Measurements from ENCODE around the gene MLH3. TPM values are rescaled to one million over a fixed set of nuclear protein-coding genes. Genes with fewer than 3 reads are reported as not detected.

MLH3 gene
- total RNA-seq, 1 experiment from 2014 or later = 23.0 TPM

DNA sequence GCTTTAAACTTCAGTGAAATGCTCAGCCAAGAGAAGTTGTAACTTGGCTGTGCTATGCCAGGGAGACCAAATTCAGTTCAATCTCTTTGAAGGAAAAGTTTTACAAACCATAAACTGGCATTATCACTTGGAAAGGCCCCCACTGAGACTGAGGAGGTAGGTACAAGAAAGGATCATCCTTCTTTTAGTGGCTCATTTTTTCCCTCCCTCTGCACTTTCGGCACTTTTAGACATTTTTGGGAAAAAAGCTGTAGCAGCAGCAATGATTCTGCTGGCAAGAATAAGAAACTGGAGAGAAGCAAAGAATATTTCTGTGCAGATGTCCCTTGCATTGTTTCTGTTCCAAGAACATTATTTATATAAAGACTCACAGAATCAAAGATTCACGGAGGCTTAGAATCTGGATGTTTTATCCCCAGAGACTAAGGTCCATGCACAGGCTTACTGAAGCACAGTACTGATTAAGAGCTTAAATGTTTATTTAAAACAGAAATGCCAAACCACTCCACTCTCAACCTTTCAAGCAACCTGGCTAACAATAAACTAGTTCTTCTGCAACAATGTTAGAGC is 30.5 kb upstream of the MLH3 start:
- Mint-ChIP-seq H3K36me3 (ENCODE audit: insufficient read depth in 1 of 3, low read depth in 3 of 3) (peaks cover 4 to 46% (median 28%) of the 10 kb centered on the region in 3 experiments; a peak in 6 of 7 replicates), H3K27me3 (ENCODE audit: low read depth) (no peaks in the 10 kb centered on the region), H3K4me3 (no peak overlapping the region), H3K27ac (no peak overlapping the region), H3K9me3 (no peaks in the 10 kb centered on the region), H3K4me1 (no peaks in the 10 kb centered on the region)
- Histone ChIP-seq H3K9ac (ENCODE audit: extremely low read depth, insufficient read length, low read length) (no peak overlapping the region), H2BK120ac (ENCODE audit: low read depth, low read length, poor library complexity, severe bottlenecking) (no peak overlapping the region), H3K18ac (ENCODE audit: insufficient read length, low read depth, low read length) (no peak overlapping the region), H3K4me1 (ENCODE audit: insufficient read depth, low read length) (no peaks in the 10 kb centered on the region), H3K4ac (ENCODE audit: low read depth, low read length) (no peak overlapping the region), H3K27ac (ENCODE audit: insufficient read length, low read depth, low read length) (no peak overlapping the region), H4K5ac (ENCODE audit: insufficient read length, low read depth, low read length) (no peak overlapping the region), H2AFZ (ENCODE audit: low read length) (no peak overlapping the region), H2BK5ac (ENCODE audit: insufficient read length, low read length) (no peak overlapping the region), H2BK15ac (ENCODE audit: low read depth, low read length) (no peak overlapping the region), H3K79me2 (ENCODE audit: insufficient read depth, low read length) (no peaks in the 10 kb centered on the region), H3K56ac (ENCODE audit: insufficient read length, low read depth, low read length) (no peak overlapping the region), H3K23me2 (ENCODE audit: insufficient read length, low read depth, low read length, poor library complexity, severe bottlenecking) (no peaks in the 10 kb centered on the region), H4K91ac (ENCODE audit: insufficient read length, low read depth, low read length) (no peak overlapping the region), H3T11ph (ENCODE audit: low read length) (no peak overlapping the region), H4K8ac (replicated peaks; ENCODE audit: insufficient read length, low read depth, low read length) (no peak overlapping the region), H3K79me1 (ENCODE audit: insufficient read depth, low read depth, low read length, poor library complexity, severe bottlenecking) (no peaks in the 10 kb centered on the region), H3K14ac (ENCODE audit: insufficient read depth, low read length) (no peak overlapping the region), H3K27me3 (ENCODE audit: insufficient read depth, low read length) (no peaks in the 10 kb centered on the region), H3K23ac (ENCODE audit: insufficient read length, low read depth, low read length) (no peak overlapping the region), H2BK20ac (ENCODE audit: low read depth, low read length, poor library complexity, severe bottlenecking) (no peak overlapping the region), H2BK12ac (ENCODE audit: insufficient read length, low read depth, low read length) (no peak overlapping the region), H3K9me3 (ENCODE audit: control insufficient read depth, low read depth, low read length) (no peaks in the 10 kb centered on the region), H4K20me1 (ENCODE audit: control insufficient read depth, insufficient read depth, insufficient read length) (no peaks in the 10 kb centered on the region), H3K4me2 (ENCODE audit: insufficient read depth, insufficient read length, low read length) (no peak overlapping the region), H2AK5ac (ENCODE audit: insufficient read length, low read length) (no peak overlapping the region)
- TF ChIP-seq, protein P1, sequence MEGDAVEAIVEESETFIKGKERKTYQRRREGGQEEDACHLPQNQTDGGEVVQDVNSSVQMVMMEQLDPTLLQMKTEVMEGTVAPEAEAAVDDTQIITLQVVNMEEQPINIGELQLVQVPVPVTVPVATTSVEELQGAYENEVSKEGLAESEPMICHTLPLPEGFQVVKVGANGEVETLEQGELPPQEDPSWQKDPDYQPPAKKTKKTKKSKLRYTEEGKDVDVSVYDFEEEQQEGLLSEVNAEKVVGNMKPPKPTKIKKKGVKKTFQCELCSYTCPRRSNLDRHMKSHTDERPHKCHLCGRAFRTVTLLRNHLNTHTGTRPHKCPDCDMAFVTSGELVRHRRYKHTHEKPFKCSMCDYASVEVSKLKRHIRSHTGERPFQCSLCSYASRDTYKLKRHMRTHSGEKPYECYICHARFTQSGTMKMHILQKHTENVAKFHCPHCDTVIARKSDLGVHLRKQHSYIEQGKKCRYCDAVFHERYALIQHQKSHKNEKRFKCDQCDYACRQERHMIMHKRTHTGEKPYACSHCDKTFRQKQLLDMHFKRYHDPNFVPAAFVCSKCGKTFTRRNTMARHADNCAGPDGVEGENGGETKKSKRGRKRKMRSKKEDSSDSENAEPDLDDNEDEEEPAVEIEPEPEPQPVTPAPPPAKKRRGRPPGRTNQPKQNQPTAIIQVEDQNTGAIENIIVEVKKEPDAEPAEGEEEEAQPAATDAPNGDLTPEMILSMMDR (conservative IDR thresholded peaks at IDR 0.05) = no peak
- DNase-seq = no peak
- no CpG with 5 or more reads among the region's 2 CpGs for WGBS (ENCODE audit: extremely low coverage, insufficient read length, low lambda C conversion rate)

Measured in H9 (cell line).